NCI-H1092 (cell line): ENCODE results near the gene QTRT2.

ENCODE experiments used
- DNase-seq: peaks from one replicate; lab custom pipeline; 2025; lab: John Stamatoyannopoulos, UW

Gene QTRT2

DNA sequence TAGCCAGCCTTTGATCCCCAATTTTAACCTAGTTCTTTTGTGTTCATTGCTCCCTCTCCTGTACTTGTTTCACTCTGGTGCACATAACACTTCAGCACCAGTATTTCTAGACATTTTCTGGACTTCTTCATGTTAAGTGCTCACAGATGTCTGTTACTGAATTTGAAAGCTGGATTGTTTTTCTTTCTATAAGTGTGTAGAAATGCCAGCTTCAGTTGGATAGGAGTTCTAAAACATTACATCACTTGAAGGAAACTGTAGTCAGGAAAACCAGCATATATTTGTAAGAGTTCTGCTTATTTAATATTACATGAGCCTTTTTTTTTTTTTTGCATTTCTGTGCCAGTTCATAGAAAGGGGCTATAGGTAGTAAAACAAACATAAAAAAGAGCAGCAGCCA is 21.6 kb downstream of the QTRT2 start:
- DNase-seq = no peak

DNA sequence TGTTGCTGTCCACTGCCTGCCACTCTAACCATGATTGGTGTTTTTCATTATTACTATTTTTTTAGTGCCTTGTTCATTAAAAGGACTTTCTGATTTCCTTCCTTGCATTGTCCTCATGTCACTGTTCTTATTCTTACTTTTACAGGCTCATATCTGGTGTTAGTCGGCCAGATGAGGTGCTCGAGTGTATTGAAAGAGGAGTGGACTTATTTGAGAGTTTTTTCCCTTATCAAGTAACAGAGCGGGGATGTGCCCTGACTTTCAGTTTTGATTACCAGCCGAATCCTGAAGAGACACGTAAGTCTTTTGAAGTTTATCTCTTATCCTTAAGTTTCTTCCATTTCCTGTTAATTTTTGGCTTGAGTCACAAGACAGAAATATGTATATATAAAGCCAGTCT is 23.2 kb downstream of the QTRT2 start:
- DNase-seq = no peak

DNA sequence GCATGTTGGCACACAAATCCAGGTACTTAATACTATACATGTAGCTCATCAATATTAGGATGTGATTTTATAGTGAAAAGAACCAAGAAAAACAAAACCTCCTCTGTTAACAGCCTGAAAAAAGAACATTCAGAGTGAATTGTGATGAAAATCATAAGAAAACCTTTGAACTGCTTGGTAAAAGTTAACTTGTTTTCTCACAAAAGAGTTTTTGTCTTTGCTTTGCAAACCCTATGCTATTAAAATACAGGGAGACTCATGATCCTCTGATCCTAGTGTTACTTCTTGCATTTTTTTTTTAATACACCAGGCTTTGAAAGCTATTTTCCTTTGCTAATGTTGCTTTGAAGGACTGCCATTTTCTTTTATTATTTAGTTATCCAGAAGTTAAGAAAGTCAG is 23.7 kb downstream of the QTRT2 start:
- DNase-seq = no peak

- no peak for DNase-seq
These were observed 24.5 kb downstream of the QTRT2 start for GRCh38 chr3:114081037-114081436.

DNA sequence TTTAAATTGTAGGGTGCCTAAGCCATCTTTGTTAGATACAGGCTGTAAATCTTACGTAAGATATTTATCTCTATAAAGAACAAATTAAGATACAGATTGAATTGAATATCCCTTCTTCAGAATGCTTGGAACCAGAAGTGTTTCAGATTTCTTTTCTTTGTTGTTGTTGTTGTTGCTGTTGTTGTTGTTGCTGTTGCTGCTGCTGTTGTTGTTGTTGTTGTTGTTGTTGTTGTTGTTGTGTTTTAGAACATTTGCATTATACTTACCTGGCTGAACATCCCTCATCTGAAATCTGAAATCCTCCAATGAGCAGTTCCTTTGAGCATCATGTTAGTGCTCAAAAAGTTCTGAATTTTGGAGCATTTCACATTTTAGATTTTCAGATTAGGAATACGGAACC is 26.6 kb downstream of the QTRT2 start:
- no peak for DNase-seq

DNA sequence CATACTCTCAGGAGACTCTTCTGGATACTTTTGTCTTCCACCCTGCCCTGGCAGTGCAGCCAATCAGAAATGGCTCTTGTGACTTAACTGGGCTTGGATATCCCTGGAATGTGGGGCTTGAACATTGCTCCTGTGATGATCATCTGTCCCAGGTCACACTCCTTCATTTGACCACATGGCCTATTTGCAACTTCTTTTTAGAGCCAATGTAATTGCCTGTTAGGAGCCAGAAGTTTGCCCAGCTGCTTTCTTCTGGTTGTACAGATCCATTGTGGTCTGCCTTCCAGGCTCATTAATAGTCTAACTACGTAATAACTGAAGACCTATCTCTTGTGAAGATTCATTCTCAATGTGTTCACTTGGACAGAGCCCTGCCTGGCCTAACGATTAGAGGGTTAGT is 29.8 kb downstream of the QTRT2 start:
- no peak for DNase-seq

- no peak for DNase-seq
These were observed 33.1 kb downstream of the QTRT2 start for GRCh38 chr3:114089675-114090074.

GRCh38 chr3:114092151-114093015 is 35.8 kb downstream of the QTRT2 start:
- DNase-seq = no peak

DNA sequence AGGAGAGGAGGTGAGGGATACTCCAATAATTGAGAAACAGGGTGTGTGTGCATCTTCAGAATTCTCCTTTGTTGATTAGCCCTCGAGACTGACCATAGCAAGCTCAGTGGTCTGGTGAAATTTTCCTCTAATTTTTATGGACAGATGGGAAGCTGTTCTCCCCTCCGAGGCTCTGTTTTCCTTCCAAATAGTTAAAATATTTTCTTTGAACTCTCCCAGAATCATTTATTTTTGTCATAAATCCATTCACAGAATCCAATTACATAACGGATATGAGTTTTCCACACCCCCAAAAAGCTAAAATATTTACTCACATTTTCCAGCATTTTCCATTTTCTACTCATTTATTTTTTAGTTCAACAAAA is 36.5 kb downstream of the QTRT2 start:
- DNase-seq = no peak

DNA sequence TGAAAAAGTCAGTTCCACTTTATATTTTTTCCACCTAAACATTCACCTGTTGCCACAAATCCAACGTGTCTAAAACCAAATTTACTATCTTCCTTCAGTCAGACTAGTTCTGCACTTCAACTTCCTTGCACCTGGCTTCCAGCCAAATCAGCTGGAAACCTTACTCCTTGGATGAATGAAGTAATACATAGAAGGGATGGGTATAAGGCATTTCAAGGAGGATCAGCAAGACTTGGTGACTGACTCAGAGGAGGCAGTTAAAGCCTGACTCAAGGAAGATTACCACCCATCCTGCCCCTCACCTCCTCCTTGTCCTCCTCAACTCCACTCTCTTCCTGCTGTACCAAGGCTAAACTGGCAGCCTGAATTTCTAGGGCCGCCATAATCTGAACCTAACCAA is 37.1 kb downstream of the QTRT2 start:
- no peak for DNase-seq

DNA sequence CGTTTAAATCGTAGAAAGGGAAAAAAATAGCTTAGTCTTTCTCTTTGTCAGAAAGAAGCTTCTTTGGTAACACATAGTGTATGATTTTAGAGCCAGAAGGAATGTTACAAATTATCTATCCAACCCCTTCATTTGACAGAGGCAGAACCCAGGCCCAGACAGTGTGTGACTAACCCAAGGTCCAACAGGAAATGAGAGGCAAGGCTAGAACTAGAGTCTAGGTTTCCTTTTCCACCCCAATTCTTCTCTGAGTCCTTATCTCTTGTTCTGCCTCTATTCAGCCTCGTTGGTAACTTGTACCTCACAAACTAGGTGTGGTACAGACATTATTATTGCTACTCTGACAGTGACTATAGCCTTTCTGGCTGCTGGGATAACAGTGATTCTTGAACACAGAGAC is 39.3 kb downstream of the QTRT2 start:
- DNase-seq = no peak

- no peak for DNase-seq
These were observed 44.6 kb downstream of the QTRT2 start for GRCh38 chr3:114101101-114101500.

GRCh38 chr3:114103181-114103580 is 46.6 kb downstream of the QTRT2 start:
- no peak for DNase-seq

DNA sequence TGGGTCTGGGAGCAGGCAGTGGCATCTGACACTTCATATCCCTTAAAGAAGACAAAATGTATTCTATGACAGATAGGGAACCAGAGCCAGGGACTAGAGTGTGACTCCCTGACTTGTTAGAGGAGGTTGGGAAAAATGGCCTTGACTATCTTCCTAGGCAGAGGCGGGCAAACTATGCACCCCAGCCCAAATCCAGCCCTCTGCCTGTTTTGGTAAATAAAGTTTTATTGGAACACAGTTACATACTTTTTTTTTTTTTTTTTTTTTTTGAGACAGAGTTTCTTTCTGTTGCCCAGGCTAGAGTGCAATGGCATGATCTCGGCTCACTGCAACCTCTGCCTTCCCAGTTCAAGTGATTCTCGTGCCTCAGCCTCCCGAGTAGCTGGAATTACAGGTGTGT is 47.3 kb downstream of the QTRT2 start:
- no peak for DNase-seq

- DNase-seq = no peak
These were observed 47.9 kb downstream of the QTRT2 start for GRCh38 chr3:114104414-114104813.

DNA sequence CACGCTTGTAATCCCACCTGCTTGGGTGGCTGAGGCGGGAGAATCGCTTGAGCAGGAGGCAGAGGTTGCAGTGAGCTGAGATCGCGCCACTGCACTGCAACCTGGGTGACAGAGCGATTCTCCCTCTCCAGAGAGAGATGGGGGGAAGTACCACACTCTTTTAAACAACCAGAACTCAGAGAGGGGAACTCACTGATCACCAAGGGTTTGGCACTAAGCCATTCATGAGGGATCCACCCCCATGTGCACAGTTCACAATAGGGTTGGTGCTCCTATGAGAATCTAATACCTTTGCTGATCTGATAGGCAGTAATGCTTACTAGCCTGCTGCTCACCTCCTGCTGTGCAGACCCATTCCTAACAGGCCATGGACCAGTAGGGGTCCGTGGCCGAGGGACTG is 51.6 kb downstream of the QTRT2 start:
- DNase-seq = no peak

DNA sequence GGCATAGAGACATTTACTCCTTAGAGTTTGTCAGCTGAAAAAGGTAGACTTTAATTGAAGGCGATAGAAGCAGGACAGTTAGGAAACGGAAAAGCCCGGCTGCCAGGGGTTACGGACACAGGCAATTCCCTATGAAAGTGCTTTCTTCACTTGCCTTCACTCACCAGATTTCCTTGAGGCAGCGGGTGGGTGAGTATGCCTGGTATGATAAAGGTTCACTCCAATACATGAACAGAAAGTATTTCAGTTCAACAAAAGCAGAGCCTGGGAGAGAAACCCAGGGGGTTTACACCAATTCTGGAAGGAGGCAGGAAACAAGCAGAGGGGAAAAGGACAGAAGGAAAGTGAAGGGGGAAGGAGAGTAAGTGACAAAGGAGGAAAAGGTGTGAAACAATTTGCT is 53.9 kb downstream of the QTRT2 start:
- DNase-seq = no peak

DNA sequence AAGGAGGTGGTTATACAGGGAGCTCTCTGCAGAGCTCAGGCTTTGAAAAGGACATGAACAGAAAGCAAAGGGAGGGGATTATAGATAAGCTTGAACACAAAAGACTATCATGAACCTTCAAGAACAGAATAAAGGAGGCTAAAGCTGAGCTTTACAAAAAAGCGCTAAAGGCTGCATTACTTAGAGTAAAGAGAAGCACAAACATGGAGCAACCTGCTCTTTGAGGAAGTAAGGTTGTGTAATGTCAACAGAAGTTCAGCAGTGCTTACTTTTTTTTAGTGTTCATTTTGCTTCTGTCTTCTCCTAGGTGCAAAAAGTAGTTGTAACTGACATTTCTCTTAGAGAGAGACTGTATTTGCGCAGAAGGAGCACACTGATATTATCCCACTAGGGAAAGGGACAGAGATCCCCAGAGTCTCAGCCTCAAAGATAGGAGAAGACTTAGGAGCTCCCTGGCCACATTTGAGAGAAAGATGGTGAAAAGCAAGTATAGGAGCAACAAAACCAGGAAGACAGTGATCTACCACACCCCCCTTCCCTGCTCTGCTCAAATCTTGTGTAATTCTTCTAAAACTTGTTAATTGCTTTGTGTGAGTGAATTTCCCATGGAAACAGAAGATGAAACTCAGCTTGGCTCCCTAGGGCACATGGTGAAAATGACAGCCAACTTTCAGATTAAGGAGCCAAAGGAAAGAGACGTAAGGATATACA is 54.7 kb downstream of the QTRT2 start:
- no peak for DNase-seq

- DNase-seq = no peak
These were observed 56.2 kb downstream of the QTRT2 start for GRCh38 chr3:114112696-114113095.

DNA sequence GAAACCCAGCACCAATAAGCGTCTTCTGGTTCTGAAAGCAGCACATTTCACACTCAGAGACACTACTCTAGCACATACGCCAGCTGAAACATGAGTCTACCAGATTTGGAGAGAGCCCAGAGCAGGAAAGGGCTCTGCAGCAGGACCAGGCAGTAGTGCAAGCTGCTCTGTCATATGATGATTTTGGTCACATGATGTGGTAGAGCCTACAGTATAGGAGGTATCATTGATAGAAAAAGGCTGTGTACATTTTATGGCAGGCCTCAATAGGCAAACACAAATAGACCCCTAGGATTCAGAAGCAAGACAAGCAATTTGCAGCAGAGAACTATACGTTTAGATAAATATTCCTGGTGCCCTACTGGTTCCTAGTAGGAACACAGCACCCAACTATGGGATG is 58.2 kb downstream of the QTRT2 start:
- no peak for DNase-seq

GRCh38 chr3:114115143-114115542 is 58.6 kb downstream of the QTRT2 start:
- DNase-seq = no peak

DNA sequence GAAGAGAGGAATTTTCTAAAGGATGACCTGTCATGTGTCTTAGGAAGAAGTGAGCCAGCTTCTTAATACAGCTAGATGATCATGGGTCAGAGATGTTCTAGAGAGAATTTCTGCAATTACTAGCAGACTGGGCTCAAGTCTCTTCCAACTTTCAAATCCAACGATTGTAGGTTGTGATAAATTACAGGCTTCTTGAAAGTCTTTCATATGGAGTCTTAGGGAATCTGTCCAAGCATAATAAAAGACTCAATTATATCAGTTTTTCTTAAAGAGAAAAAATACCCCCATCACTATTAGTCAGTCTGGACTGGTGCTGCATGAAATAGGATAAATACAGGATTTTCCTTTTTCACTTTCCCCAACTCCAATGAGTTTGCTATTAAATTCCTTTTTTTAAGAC is 63.2 kb downstream of the QTRT2 start:
- DNase-seq = no peak

DNA sequence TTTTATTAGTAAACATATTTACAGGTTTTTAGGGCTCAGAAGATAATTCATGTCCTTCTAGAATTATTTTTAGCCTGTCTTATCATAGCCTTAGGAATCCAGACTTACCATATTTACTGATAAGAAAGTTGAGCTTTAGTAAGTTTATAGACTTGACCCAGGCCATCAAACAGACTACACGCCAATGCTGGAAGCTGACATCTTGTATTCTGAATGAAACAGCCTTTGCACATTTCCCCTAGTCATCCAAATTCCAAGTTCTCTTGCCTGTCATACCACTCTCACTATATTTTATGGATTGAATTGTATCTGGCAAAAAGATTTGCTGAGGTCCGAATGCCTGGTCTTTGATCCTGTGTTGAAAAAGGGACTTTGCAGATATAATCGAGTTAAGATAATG is 63.7 kb downstream of the QTRT2 start:
- DNase-seq = no peak
